K562 (cell line): ENCODE measurements around the gene ATF6B. TPM values are rescaled to one million over a fixed set of nuclear protein-coding genes. Genes with fewer than 3 reads are reported as not detected.
A peak's percentile ranks its signal among the peaks of the same experiment; 100 is the strongest.

Experiments
- ATF4 ChIP-seq: fragments of 450-650 bp; formaldehyde crosslinking; IDR thresholded peaks from 2 replicates; pipeline ENCODE4 v1.4.0; 2022; ENCODE audit warnings: mild to moderate bottlenecking, moderate library complexity
- CBFA2T3 ChIP-seq: fragments of 450-650 bp; IDR thresholded peaks from 2 replicates; pipeline ENCODE4 v1.6.1; 2017
- E2F1 ChIP-seq: sonication (generic); formaldehyde crosslinking; IDR thresholded peaks from 2 replicates; pipeline ENCODE4 v1.8.1; 2023; ENCODE audit warnings: mild to moderate bottlenecking, missing genetic modification reagents, moderate library complexity
- EHMT2 ChIP-seq: fragments of 450-650 bp; IDR thresholded peaks from 2 replicates; pipeline ENCODE4 v1.6.1; 2018; ENCODE audit warnings: antibody characterized with exemption
- HDAC1 ChIP-seq, 2 experiments: fragments of 450-650 bp; IDR thresholded peaks; 2 replicates each; pipeline ENCODE4 v1.6.1; 2016 to 2017; ENCODE audit warnings: inconsistent platforms in 1 of 2, mild to moderate bottlenecking in 1 of 2, moderate library complexity in 1 of 2
- IRF9 ChIP-seq: fragments of 450-650 bp; IDR thresholded peaks from 2 replicates; pipeline ENCODE4 v1.6.1; 2016; ENCODE audit warnings: missing biosample characterization, missing genetic modification characterization
- KDM5B ChIP-seq: fragments of 200-600 bp; sonication (generic); IDR thresholded peaks from 2 replicates; pipeline ENCODE4 v1.6.1; 2012; ENCODE audit warnings: low read depth, mild to moderate bottlenecking, moderate library complexity, low read length, control low read depth, inconsistent platforms; ENCODE audit not compliant: insufficient replicate concordance
- SMARCA5 ChIP-seq: fragments of 450-650 bp; IDR thresholded peaks from 2 replicates; pipeline ENCODE4 v1.6.1; 2016
- USF1 ChIP-seq: sonication (generic); formaldehyde crosslinking; IDR thresholded peaks from 2 replicates; pipeline ENCODE4 v1.9.0; 2022; ENCODE audit warnings: mild to moderate bottlenecking, missing genetic modification reagents
- ZBTB40 ChIP-seq, 2 experiments: fragments of 450-650 bp in 1 of 2; sonication (generic) in 1 of 2; formaldehyde crosslinking in 1 of 2; IDR thresholded peaks; 2 replicates each; pipeline versions ENCODE4 v1.7.1 to v1.9.0; 2016 to 2022; ENCODE audit warnings: inconsistent platforms in 1 of 2, mild to moderate bottlenecking in 1 of 2, missing genetic modification reagents in 1 of 2
- polyA plus RNA-seq, 8 experiments: library from polyadenylated mRNA; depleted of rRNA in 4 of 8; stranded (reverse) in 5 of 8; unstranded in 3 of 8; fragments of >200 nt; fragmentation: Nextera tagmentation in 2 of 8; fragmentation: Illumina TruSeq in 1 of 8; extraction: Ambion mirVana in 2 of 8; extraction: Trizol in 1 of 8; gene quantifications; 2 replicates each; pipeline versions ENCODE4 v1.2.1 to v1.2.3, GENCODE V29; 2011 to 2014; ENCODE audit warnings: inconsistent platforms in 1 of 8, missing spikeins in 1 of 8
- total RNA-seq, 7 experiments: library from RNA; depleted of rRNA in 6 of 7; stranded (reverse); fragments of >200 nt in 6 of 7; fragmentation: Illumina TruSeq in 2 of 7; extraction: Trizol in 2 of 7; gene quantifications; 2 replicates each; pipeline versions ENCODE4 v1.2.1 to v1.2.3, GENCODE V29; 2011 to 2021; ENCODE audit warnings: low replicate concordance in 1 of 7
- TF ChIP-seq, protein P1 (sequence below): fragments of 450-650 bp; formaldehyde crosslinking; IDR thresholded peaks from 2 replicates; pipeline ENCODE4 v1.4.0; 2020; ENCODE audit warnings: mild to moderate bottlenecking, moderate library complexity

ATF6B gene
- total and polyA plus RNA-seq, 9 of the 15 experiments (the other 6 are each of a cell fraction or from before 2014, with no cell fraction given), result 20.7 to 131 (median 31.7) TPM

DNA sequence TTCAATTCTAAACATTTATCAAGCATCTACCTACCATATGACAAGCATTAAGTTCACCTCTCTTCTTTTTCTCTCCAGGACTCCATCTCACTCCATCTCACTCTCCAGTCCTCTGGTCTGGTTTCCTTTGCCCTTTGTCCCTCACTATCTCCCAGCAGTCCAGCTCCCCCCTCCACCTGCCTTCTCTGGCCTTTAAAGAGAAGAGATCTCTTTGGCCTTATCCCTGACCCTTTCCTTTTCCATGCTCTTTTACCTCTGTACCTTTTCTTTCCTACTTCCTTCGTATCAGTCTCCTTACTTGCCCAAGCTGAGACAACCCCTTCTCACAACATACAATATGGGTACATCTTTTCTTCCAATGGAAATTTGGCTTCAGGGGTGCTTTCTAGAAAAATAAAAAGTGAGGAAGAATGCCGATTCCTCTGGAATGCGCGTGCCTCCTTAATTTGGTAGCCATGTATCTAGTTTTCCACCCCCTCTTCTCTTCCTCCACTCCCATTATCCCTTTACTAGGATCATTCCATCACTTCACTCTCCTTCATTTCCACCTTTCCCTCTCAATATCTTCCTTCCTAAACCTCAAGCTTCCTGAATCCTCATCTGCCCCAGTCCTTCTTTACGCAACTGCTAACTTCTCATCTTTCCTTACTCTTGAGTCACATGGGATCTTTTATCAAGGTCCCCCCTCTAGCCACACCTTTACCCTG is 48.6 kb upstream of the ATF6B start (continued):
- no peak for TF ChIP-seq IRF9 (tag)
- peak; percentile 56; the same call in 1 of the 2 replicates for TF ChIP-seq EHMT2
- no peak; the same call in 1 of the 2 replicates for TF ChIP-seq ATF4 (CRISPR knock-in tag)
- TF ChIP-seq, protein P1, sequence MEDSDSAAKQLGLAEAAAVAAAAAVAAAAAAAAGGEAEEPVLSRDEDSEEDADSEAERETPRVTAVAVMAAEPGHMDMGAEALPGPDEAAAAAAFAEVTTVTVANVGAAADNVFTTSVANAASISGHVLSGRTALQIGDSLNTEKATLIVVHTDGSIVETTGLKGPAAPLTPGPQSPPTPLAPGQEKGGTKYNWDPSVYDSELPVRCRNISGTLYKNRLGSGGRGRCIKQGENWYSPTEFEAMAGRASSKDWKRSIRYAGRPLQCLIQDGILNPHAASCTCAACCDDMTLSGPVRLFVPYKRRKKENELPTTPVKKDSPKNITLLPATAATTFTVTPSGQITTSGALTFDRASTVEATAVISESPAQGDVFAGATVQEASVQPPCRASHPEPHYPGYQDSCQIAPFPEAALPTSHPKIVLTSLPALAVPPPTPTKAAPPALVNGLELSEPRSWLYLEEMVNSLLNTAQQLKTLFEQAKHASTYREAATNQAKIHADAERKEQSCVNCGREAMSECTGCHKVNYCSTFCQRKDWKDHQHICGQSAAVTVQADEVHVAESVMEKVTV (CRISPR knock-in tag), result no peak
- TF ChIP-seq HDAC1 (IDR thresholded peaks at IDR 0.05), result peak; percentile 66 to 68; a peak in 3 of 4 replicates
- peak; percentile 11; the same call in 1 of the 2 replicates for TF ChIP-seq SMARCA5
- TF ChIP-seq CBFA2T3, result no peak
- TF ChIP-seq USF1 (CRISPR knock-in tag), result 0 out of 2 replicates have a peak, but pooled peaks have one; percentile 52
- peak; percentile 10; the same call in 1 of the 2 replicates for TF ChIP-seq ZBTB40 (IDR thresholded peaks at IDR 0.05)
- no peak for TF ChIP-seq ZBTB40 (CRISPR knock-in tag; IDR thresholded peaks at IDR 0.05)
- TF ChIP-seq E2F1, result no peak
- peak; percentile 7 for TF ChIP-seq KDM5B
